Natural killer cell (primary cell): ENCODE measurements around the gene GATA6. TPM values are rescaled to one million over a fixed set of nuclear protein-coding genes. Genes with fewer than 3 reads are reported as not detected.

Source experiments
- ATAC-seq, 3 donors: fragments of 150-1000 bp in 2 of 3; fragments of 200-7000 bp in 1 of 3; cut with Tn5 transposase; 1 replicate in 1 of 3; 2 replicates in 2 of 3; pipeline ENCODE4 v1.10.0; 2021; ENCODE audit warnings: mild to moderate bottlenecking in 2 of 3, moderate library complexity in 2 of 3
- DNase-seq, 2 donors: peaks; one replicate each; pipeline versions ENCODE4 v3.0.0 to v3.0.0-alpha.2; 2013 to 2021; ENCODE audit warnings: mixed read lengths in 1 of 2
- H3K27ac ChIP-seq: one replicate; pipeline ENCODE4 v1.5.1; 2013; ENCODE audit warnings: mild to moderate bottlenecking, low read length
- H3K27me3 ChIP-seq: one replicate; pipeline ENCODE4 v1.6.1; 2013; ENCODE audit warnings: low read length; ENCODE audit not compliant: control insufficient read depth, insufficient read depth
- H3K36me3 ChIP-seq: one replicate; pipeline ENCODE4 v1.6.1; 2013; ENCODE audit warnings: low read length; ENCODE audit not compliant: control insufficient read depth, insufficient read depth
- H3K4me1 ChIP-seq: one replicate; pipeline ENCODE4 v1.6.1; 2013; ENCODE audit warnings: low read length; ENCODE audit not compliant: control insufficient read depth, insufficient read depth
- H3K4me3 ChIP-seq: one replicate; pipeline ENCODE4 v1.5.1; 2013; ENCODE audit warnings: low read length
- H3K9me3 ChIP-seq: one replicate; pipeline ENCODE4 v1.6.1; 2013; ENCODE audit warnings: low read length; ENCODE audit not compliant: control insufficient read depth, insufficient read depth
- H3K27ac Mint-ChIP-seq, 2 donors: one replicate each; pipeline ENCODE4 v1.8.0; 2022; ENCODE audit warnings: mild to moderate bottlenecking in 2 of 2, mixed read lengths in 2 of 2, moderate library complexity in 1 of 2
- H3K27me3 Mint-ChIP-seq, 2 donors: one replicate each; pipeline ENCODE4 v1.8.0; 2022; ENCODE audit warnings: low read depth in 2 of 2, mixed read lengths in 2 of 2
- H3K36me3 Mint-ChIP-seq: one replicate; pipeline ENCODE4 v1.8.0; 2022; ENCODE audit warnings: mixed read lengths
- H3K4me1 Mint-ChIP-seq, 2 donors: one replicate each; pipeline ENCODE4 v1.8.0; 2022; ENCODE audit warnings: mixed read lengths in 2 of 2
- H3K4me3 Mint-ChIP-seq: one replicate; pipeline ENCODE4 v1.8.0; 2022; ENCODE audit warnings: mild to moderate bottlenecking, moderate library complexity, mixed read lengths
- H3K9me3 Mint-ChIP-seq, 2 donors: one replicate each; pipeline ENCODE4 v1.8.0; 2022; ENCODE audit warnings: mixed read lengths in 2 of 2
- WGBS: methylation state at CpG from one replicate; pipeline ENCODE4 v1.1.7; 2013; ENCODE audit warnings: missing lambda C conversion rate; ENCODE audit not compliant: insufficient coverage; 5-methylcytosine and 5-hydroxymethylcytosine counted together
- intact Hi-C: fragments of 100-400 bp; cut with micrococcal nuclease; formaldehyde crosslinking; loops from one replicate; pipeline ENCODE4 v1.14.2; 2022
- total RNA-seq, 4 donors: library from RNA; stranded (reverse); fragments of 120-200 nt in 1 of 4; gene quantifications; one replicate each; pipeline versions ENCODE4 v1.2.3 to v1.2.4, GENCODE V29; 2013 to 2022
- TF ChIP-seq, protein P1 (sequence below): fragments of 200-600 bp; IDR thresholded peaks from one replicate; pipeline ENCODE4 v1.8.0; 2022; ENCODE audit warnings: antibody characterized with exemption

Gene GATA6
- total RNA-seq, 3 donors from 2014 or later (not counting 1 experiment from before 2014, with no cell fraction given), result 0.54 to 1.1 (median 1.0) TPM

DNA sequence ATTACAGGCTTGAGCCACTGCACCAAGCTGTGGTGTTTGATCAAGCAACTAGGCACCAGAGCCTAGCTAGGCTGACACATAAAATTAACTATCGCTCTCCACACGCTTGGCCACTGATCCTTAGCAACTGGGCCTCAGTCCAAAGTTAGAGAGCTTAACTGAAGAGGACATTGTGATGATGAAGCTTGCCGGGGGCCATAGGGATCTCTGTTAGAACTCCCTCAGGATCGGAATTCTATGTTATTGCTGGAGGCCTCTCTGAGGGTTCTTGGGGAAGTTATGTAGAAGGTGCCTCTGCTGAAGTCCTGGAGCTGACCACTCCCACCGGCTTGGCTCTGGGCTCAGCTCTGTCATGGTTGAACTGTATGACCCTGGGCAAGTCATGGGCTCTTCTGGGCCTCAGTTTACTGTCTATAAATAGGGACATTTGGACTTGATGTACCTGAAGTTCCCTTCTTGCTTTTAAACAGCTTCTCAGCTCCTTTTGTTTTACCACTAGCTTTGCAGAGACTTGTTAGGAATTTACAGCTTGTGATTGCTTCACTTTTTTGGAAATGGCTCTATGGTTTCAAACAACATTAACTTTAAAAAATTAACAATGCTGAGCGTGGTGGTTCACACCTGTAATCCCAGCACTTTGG lies 44.1 kb downstream of the GATA6 start:
- H3K9me3 ChIP-seq, result no peaks in the 10 kb centered on the region
- no peak overlapping the region for H3K4me3 ChIP-seq
- DNase-seq (no peak), ATAC-seq (no peak)
- Mint-ChIP-seq H3K27ac (no peak overlapping the region), H3K4me3 (no peak overlapping the region), H3K9me3 (no peaks in the 10 kb centered on the region), H3K36me3 (no peaks in the 10 kb centered on the region), H3K27me3 (peaks cover 12 to 15% of the 10 kb centered on the region in 2 donors), H3K4me1 (peaks cover 0 to 7% of the 10 kb centered on the region in 2 donors)
- H3K27me3 ChIP-seq, result no peaks in the 10 kb centered on the region
- H3K36me3 ChIP-seq, result no peaks in the 10 kb centered on the region
- 91% methylated on average over 6 of the region's 6 CpGs for WGBS
- H3K4me1 ChIP-seq, result no peaks in the 10 kb centered on the region
- intact Hi-C loops, result no loop called here
- TF ChIP-seq, protein P1, sequence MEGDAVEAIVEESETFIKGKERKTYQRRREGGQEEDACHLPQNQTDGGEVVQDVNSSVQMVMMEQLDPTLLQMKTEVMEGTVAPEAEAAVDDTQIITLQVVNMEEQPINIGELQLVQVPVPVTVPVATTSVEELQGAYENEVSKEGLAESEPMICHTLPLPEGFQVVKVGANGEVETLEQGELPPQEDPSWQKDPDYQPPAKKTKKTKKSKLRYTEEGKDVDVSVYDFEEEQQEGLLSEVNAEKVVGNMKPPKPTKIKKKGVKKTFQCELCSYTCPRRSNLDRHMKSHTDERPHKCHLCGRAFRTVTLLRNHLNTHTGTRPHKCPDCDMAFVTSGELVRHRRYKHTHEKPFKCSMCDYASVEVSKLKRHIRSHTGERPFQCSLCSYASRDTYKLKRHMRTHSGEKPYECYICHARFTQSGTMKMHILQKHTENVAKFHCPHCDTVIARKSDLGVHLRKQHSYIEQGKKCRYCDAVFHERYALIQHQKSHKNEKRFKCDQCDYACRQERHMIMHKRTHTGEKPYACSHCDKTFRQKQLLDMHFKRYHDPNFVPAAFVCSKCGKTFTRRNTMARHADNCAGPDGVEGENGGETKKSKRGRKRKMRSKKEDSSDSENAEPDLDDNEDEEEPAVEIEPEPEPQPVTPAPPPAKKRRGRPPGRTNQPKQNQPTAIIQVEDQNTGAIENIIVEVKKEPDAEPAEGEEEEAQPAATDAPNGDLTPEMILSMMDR, result no peak
- no peak overlapping the region for H3K27ac ChIP-seq

DNA sequence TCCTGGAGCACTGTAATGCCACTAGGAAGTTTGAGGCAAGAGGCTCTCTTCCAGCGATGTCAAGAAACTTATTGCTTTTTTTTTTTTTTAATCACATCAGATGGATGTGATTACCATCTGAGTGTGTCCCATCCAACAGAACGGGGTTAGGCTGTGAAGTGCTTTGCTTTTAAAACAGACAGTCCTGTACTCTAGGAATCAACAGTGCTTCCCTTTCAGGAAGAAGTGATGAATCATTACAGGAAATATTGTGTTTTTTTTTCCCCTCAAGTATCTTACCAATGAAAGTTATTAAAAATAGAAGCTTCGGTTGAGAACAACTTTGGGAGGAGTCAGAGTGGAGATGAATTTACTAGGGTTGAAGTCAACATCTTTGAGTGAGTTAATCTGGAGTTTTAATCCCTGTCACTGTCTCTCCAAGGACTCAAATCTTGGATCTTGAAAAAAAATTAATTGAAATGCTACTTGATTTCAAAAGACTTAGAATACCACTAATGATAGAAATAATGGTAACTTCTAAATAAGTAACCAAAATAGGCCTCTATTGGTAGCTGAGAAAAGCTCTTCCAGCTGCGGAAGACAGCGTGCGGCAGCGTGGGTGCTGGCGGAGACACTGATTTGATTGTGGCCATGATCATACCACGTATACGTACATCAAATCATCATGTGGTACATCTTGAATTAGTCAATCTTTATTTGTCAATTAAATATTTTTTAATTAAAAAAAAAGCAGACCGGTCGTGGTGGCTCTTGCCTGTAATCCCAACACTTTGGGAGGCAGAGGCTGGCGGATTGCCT lies 45.5 kb downstream of the GATA6 start:
- Mint-ChIP-seq H3K9me3 (no peaks in the 10 kb centered on the region), H3K4me1 (peaks cover 0 to 7% of the 10 kb centered on the region in 2 donors), H3K4me3 (no peak overlapping the region), H3K27ac (no peak overlapping the region), H3K27me3 (peaks cover 9% of the 10 kb centered on the region in 2 donors), H3K36me3 (no peaks in the 10 kb centered on the region)
- Histone ChIP-seq H3K9me3 (no peaks in the 10 kb centered on the region), H3K27me3 (no peaks in the 10 kb centered on the region), H3K36me3 (no peaks in the 10 kb centered on the region), H3K4me3 (no peak overlapping the region), H3K27ac (no peak overlapping the region), H3K4me1 (no peaks in the 10 kb centered on the region)
- WGBS, result 81% methylated on average over 13 of the region's 13 CpGs
- intact Hi-C loops, result no loop called here
- ATAC-seq, result no peak
- no peak for DNase-seq
- TF ChIP-seq, protein P1, result no peak

DNA sequence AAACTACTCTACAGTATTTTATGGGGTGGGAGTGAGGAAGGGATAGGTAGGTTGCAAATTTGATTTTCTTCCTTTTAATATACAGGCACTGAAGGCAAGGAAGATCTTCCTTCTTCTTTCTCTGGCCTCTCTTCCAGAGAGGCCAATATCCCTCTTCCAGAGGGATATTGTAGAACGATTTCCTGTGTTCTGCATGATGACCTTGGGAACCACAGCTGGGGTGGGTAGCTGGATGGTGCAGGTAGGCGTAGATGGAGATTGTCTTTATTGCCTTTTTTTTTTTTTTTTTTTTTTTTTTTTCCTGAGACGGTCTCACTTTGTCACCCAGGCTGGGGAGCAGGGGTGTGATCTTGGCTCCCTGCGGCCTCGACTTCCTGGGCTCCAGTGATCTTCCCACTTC lies 49.4 kb downstream of the GATA6 start:
- TF ChIP-seq, protein P1, result no peak
- intact Hi-C loops, result no loop called here

More for the DNA sequence above, 49.4 kb downstream of the GATA6 start:
- Histone ChIP-seq H3K36me3 (no peaks in the 10 kb centered on the region), H3K27me3 (no peaks in the 10 kb centered on the region), H3K4me3 (no peak overlapping the region), H3K9me3 (no peaks in the 10 kb centered on the region), H3K4me1 (peaks cover 12% of the 10 kb centered on the region), H3K27ac (no peak overlapping the region)
- no peak overlapping the region for H3K4me3 Mint-ChIP-seq
- WGBS, result 79% methylated on average over 4 of the region's 5 CpGs
- no peaks in the 10 kb centered on the region for H3K36me3 Mint-ChIP-seq
- H3K4me1 Mint-ChIP-seq, result peaks cover 20 to 25% of the 10 kb centered on the region in 2 donors
- H3K27ac Mint-ChIP-seq, result no peak overlapping the region
- peaks cover 0 to 3% of the 10 kb centered on the region in 2 donors for H3K9me3 Mint-ChIP-seq
- ATAC-seq, result no peak
- peaks cover 5 to 12% of the 10 kb centered on the region in 2 donors for H3K27me3 Mint-ChIP-seq
- no peak for DNase-seq
